T-helper 1 cell treated with Interleukin-12 subunit alpha and Interleukin-12 subunit beta and Interleukin-4 antibody, amounts not matched to agents 30 μg/mL and 1 μg/mL, for 36 hours (primary cell): ENCODE results near the gene SEPTIN1.
"Not testable (repeated sequence)": the region's sequence is repeated elsewhere in the genome, so short reads cannot be mapped to it uniquely, and the experiment has no call there.

ENCODE experiments used
- H3K27ac Mint-ChIP-seq: one replicate; pipeline ENCODE4 v1.8.0; 2021; ENCODE audit warnings: mild to moderate bottlenecking, mixed read lengths
- H3K27me3 Mint-ChIP-seq: one replicate; pipeline ENCODE4 v1.8.0; 2021; ENCODE audit warnings: low read depth, mixed read lengths
- H3K36me3 Mint-ChIP-seq: one replicate; pipeline ENCODE4 v1.8.0; 2021; ENCODE audit warnings: low read depth, mixed read lengths
- H3K4me1 Mint-ChIP-seq: one replicate; pipeline ENCODE4 v1.8.0; 2021; ENCODE audit warnings: low read depth, mixed read lengths
- H3K4me3 Mint-ChIP-seq: one replicate; pipeline ENCODE4 v1.8.0; 2021; ENCODE audit warnings: mild to moderate bottlenecking, moderate library complexity, mixed read lengths
- H3K9me3 Mint-ChIP-seq: one replicate; pipeline ENCODE4 v1.8.0; 2021; ENCODE audit warnings: mixed read lengths

The SEPTIN1 gene

GRCh38 chr16:30409125-30410060 lies 27.0 kb upstream of the SEPTIN1 start:
- Mint-ChIP-seq H3K27ac (no peak overlapping the region), H3K9me3 (no peaks in the 10 kb centered on the region), H3K4me3 (no peak overlapping the region), H3K27me3 (no peaks in the 10 kb centered on the region), H3K36me3 (peaks cover 10% of the 10 kb centered on the region), H3K4me1 (peaks cover 32% of the 10 kb centered on the region)

DNA sequence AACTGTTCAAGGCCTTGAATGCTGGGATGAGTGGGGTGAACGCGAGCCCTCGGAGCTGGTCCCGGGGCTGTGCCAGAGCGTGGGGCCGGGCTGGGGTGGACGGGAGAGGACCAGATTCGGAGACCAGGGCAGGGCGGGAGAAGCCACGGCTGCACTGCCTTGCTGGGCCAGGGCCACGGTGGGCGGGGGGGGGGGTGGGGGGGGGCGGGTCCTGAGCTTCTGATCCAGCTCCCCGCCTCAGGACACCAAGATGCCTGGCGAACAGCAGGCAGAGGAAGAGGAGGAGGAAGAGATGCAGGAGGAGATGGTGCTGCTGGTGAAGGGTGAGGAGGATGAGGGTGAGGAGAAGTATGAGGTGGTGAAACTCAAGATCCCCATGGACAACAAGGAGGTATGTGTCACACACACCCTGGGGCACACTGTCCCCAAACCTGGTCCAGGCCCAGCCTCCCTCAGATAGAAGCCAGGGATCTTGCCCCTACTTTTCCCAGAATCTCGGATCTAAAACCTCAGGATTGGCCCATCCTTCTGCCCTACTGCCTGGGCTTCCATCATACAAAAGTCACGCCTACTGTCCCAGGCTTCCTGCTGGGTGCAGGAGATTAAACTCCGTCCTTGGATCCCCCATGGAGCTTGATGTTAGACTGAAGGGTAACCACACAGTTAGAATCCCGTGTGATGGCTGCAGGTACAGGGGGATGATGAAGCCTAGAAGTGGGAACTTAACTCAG lies 25.6 kb upstream of the SEPTIN1 start:
- Mint-ChIP-seq H3K27ac (peak overlapping the region; percentile 77), H3K4me1 (peaks cover 26% of the 10 kb centered on the region), H3K4me3 (peak overlapping the region; percentile 76), H3K36me3 (peaks cover 4% of the 10 kb centered on the region), H3K27me3 (no peaks in the 10 kb centered on the region), H3K9me3 (no peaks in the 10 kb centered on the region)

DNA sequence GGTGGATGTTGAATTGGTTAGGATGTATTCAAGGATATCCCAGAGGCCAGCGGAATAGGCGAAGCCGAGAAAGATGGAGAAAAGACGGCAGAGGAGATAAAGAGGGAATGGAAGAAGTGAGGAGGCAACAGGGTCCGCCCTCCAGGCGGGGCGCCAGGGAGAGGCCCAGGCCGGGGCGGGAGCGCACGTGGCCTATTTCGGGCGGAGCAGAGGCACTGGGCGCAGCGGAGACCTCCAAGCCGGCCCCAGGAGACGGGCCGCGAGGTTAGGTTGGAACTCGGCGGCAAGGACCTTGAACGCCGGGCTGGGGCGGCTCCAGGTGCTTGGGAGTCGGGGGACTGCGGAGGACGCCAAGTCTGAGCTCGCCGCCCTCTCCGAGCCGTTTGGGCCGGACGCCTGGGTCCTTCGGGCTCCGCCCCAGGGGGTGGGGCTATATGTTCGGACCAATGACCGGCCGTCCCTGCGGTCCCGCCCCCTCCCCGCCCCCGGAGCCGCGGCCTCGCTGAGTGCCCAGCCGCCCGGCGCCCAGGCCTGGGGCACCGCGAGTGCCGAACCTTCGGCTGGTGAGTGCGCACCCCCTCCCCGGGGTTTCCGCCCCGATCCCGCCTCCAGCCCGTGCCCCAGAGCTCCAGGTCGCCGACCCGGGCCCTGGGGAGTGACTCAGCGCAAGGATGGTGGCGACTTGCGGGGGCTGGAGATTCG lies 24.9 kb upstream of the SEPTIN1 start, which contains the start of gene ZNF771:
Gene ZNF771 (plus strand): TSS at position 505 of the 702 bp plus-strand sequence. CDS start 448 bp downstream, outside the sequence.
- Mint-ChIP-seq H3K27me3 (no peaks in the 10 kb centered on the region), H3K4me1 (peaks cover 26% of the 10 kb centered on the region), H3K27ac (peak within 1 kb of the TSS; percentile 93), H3K4me3 (peak within 1 kb of the TSS; percentile 98), H3K36me3 (peaks cover 4% of the 10 kb centered on the region), H3K9me3 (no peaks in the 10 kb centered on the region)

GRCh38 chr16:30406795-30407101 lies 24.4 kb upstream of the SEPTIN1 start:
- Mint-ChIP-seq H3K27ac (peak overlapping the region; percentile 93), H3K36me3 (no peaks in the 10 kb centered on the region), H3K4me1 (peaks cover 22% of the 10 kb centered on the region), H3K27me3 (no peaks in the 10 kb centered on the region), H3K9me3 (no peaks in the 10 kb centered on the region), H3K4me3 (peak overlapping the region; percentile 98)

DNA sequence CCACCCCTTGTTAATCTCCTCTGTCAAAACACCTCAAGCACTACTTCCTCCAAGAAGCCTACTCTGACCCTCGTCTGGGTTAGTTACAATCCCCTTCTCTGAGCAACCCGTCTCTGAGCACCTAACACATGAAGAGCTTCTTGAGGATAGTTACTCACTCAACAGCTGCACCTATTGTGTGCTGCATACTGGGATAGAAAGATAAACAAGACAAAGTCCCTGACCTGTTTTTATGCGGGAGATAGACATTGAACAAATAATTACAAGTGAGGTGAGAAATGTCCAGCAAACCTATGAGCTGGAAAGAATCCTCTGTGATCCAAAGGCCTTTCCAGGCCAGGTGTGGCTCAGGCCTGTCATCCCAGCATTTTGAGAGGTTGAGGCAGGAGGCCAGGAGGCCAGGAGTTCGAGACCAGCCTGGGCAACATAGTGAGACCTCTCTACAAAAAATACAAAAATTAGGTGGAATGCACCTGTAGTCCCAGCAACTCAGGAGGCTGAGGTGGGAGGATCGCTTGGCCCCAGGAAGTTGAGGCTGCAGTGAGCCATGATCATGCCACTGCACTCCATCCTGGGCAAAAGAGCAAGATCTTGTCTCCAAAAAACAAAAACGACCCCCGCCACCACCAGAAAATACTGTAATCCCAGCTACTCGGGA lies 19.5 kb upstream of the SEPTIN1 start:
- no peaks in the 10 kb centered on the region for H3K27me3 Mint-ChIP-seq
- no peaks in the 10 kb centered on the region for H3K9me3 Mint-ChIP-seq
- H3K36me3 Mint-ChIP-seq = peaks cover 9% of the 10 kb centered on the region
- H3K4me1 Mint-ChIP-seq = peaks cover 24% of the 10 kb centered on the region
- peak overlapping the region; percentile 84 for H3K4me3 Mint-ChIP-seq
- H3K27ac Mint-ChIP-seq = no peak overlapping the region

DNA sequence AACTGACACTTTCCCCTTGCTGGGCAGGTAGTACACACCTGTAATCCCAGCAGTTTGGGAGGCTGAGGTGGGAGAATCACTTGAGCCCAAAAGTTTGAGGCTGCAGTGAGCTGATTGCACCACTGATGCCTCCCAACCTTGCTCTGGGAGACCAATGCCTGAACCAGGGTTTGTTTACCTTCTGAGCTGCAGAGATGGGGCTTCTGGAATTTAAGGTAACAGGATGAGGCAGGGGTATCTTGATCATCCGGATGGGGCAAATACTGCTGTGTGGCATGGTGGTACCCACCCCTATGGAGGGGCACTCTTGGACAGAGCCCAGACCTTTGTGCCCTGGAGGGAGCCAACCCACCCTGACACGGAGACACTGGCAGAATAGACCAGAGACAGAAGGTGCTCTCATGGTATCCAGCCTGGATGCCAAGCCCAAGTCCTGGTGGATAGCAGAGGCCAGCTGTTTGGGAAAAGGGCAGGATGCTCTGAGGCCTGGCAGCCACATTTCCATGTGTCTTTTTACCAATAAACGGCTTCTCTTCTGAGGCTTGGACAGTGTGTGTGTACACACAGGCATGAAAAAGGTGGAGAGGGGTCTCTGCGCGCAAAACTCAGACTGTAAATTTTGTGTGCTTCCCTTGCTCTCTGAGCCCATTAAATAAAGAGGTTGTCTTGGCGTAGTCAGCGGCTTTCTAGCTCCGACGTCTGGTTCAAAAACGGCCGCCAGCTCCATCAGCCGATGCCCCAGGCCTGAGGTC lies 17.2 kb upstream of the SEPTIN1 start:
- H3K4me1 Mint-ChIP-seq = peaks cover 32% of the 10 kb centered on the region
- H3K27ac Mint-ChIP-seq = peak overlapping the region; percentile 69
- H3K9me3 Mint-ChIP-seq = no peaks in the 10 kb centered on the region
- H3K4me3 Mint-ChIP-seq = peak overlapping the region; percentile 84
- H3K27me3 Mint-ChIP-seq = no peaks in the 10 kb centered on the region
- peaks cover 14% of the 10 kb centered on the region for H3K36me3 Mint-ChIP-seq

DNA sequence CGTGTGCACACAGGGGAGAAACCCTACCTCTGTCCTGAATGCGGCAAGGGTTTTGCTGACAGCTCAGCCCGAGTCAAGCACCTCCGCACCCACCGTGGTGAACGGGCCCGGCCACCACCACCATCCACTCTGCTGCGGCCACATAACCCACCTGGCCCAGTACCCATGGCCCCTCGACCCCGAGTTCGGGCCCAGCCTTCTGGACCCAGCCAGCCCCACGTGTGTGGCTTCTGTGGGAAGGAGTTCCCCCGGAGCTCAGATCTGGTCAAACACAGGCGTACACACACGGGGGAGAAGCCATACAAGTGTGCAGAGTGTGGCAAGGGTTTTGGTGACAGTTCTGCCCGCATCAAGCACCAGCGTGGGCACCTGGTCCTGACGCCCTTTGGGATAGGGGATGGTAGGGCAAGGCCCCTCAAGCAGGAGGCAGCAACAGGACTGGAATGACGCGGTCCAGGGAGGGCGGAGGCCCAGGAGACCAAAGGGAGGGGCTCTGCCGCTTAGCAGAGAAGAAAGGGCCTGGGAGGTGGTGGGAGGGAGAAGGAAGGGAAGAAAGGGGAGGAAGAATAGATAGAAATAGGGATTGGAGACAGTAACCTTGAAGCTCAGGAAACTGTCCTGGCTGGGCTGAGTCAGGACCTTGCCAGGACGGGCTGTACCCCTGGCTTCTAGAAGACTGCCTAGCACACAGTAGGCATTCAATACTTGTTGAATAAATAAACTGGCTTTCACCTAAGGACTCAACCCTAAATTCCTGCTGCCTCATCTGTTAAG lies 16.5 kb upstream of the SEPTIN1 start:
- Mint-ChIP-seq H3K36me3 (peaks cover 14% of the 10 kb centered on the region), H3K27me3 (no peaks in the 10 kb centered on the region), H3K27ac (no peak overlapping the region), H3K4me3 (peak overlapping the region; percentile 84), H3K9me3 (no peaks in the 10 kb centered on the region), H3K4me1 (peaks cover 35% of the 10 kb centered on the region)

DNA sequence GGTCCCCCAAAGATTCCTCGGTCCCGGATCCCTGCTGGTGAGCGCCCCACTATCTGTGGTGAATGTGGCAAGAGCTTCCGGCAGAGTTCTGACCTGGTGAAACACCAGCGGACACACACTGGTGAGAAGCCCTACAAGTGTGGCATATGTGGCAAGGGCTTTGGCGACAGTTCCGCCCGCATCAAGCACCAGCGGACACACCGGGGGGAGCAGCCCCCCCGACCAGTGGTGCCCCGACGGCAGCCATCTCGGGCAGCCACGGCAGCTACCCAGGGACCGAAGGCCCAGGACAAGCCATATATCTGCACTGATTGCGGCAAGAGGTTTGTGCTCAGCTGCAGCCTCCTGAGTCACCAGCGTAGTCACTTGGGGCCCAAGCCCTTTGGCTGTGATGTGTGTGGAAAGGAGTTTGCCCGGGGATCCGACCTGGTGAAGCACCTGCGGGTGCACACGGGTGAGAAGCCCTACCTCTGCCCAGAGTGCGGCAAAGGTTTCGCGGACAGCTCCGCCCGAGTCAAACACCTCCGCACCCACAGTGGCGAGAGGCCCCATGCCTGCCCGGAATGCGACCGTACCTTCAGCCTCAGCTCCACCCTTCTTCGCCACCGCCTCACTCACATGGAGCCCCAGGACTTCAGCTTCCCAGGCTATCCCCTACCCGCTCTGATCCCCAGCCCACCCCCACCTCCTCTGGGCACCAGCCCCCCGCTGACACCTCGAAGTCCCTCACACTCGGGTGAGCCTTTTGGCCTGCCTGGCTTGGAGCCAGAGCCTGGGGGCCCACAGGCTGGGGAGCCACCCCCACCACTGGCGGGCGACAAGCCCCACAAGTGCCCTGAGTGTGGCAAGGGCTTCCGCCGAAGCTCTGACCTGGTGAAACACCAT lies 15.7 kb upstream of the SEPTIN1 start:
- no peak overlapping the region for H3K4me3 Mint-ChIP-seq
- no peaks in the 10 kb centered on the region for H3K9me3 Mint-ChIP-seq
- no peak overlapping the region for H3K27ac Mint-ChIP-seq
- H3K4me1 Mint-ChIP-seq = peaks cover 35% of the 10 kb centered on the region
- peaks cover 14% of the 10 kb centered on the region for H3K36me3 Mint-ChIP-seq
- H3K27me3 Mint-ChIP-seq = no peaks in the 10 kb centered on the region

DNA sequence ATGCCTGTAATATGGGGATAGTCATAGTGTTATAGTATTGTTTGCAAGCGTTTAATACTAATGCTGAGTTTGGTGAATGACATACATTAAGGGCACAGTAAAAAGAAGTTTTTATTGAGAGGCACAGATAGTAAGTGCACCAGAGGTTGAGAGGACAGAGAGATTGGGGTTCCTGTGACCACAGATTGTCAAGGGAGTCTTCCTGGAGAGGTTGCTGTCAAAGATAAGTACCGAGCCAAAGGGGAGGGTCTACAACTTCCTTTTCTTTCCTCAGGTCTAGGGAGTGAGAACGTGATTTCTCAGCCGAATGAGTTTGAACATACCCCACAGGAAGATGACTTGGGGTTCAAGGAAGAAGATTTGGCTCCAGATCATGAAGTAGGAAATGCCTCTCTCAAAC lies 14.7 kb upstream of the SEPTIN1 start:
- H3K4me3 Mint-ChIP-seq = peak overlapping the region; percentile 90
- no peaks in the 10 kb centered on the region for H3K9me3 Mint-ChIP-seq
- no peaks in the 10 kb centered on the region for H3K27me3 Mint-ChIP-seq
- peaks cover 35% of the 10 kb centered on the region for H3K4me1 Mint-ChIP-seq
- peaks cover 14% of the 10 kb centered on the region for H3K36me3 Mint-ChIP-seq
- no peak overlapping the region for H3K27ac Mint-ChIP-seq

DNA sequence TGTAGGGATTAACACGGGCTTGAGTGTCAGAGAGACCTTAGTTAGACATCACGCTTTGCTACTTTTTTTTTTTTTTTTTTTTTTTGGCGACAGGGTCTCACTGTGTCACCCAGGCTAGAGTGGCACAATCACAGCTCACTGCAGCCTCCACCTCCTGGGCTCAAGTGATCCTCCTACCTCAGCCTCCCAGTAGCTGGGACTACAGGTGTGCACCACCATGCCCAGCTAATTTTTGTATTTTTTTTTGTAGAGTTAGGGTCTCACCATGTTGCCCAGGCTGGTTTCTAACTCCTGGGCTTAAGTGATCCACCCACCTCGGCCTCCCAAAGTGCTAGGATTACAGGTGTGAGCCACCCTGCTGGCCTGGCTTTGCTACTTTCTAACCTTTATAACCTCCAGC lies 14.3 kb upstream of the SEPTIN1 start:
- Mint-ChIP-seq H3K4me3 (peak overlapping the region; percentile 90), H3K36me3 (peaks cover 14% of the 10 kb centered on the region), H3K4me1 (peaks cover 34% of the 10 kb centered on the region)
- H3K9me3 Mint-ChIP-seq, H3K27me3 Mint-ChIP-seq, H3K27ac Mint-ChIP-seq: not testable (repeated sequence)

DNA sequence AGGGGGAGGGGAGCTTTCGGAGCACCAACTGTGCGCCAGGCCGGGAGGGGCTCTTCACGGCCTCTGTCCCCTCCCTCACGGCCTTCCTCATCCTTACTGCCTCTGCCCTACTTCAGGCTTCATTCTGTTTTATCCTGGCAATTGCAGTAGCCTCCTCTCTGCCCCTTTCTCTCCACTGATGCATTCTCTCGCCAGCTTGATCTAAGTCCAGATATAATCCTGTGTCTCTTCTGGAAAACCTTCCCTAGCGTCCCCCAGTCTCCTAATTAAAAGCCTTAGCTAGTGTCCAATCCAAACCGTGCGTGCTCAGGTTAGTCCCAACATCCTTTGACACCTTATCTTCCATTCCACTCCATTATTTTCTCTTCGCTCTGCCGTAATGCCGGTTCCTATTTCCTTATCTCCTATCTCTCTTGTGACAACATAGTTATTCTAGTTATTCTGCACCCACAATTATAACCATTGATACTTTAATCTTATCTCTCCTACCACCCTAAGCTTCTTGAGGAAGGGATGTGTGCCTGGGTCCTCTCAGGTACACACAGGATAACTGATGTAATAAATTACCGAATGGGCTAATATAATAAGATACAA lies 13.7 kb upstream of the SEPTIN1 start:
- Mint-ChIP-seq H3K27ac (peak overlapping the region; percentile 74), H3K27me3 (no peaks in the 10 kb centered on the region), H3K4me1 (peaks cover 32% of the 10 kb centered on the region), H3K9me3 (no peaks in the 10 kb centered on the region), H3K36me3 (peaks cover 14% of the 10 kb centered on the region), H3K4me3 (peak overlapping the region; percentile 90)
